SK-N-MC (cell line): ENCODE measurements around the gene PHLDA1.
A peak's percentile ranks its signal among the peaks of the same experiment; 100 is the strongest.

Source experiments
- DNase-seq: peaks from one replicate; pipeline ENCODE4 v3.0.0-alpha.2; 2011; ENCODE audit warnings: low read depth, low spot score
- H3K27ac ChIP-seq: fragments of 200-600 bp; sonication (generic); 2 replicates; pipeline ENCODE4 v1.5.1; 2016; ENCODE audit warnings: mixed run types
- H3K36me3 ChIP-seq: fragments of 200-600 bp; sonication (generic); 2 replicates; pipeline ENCODE4 v1.6.1; 2017; ENCODE audit warnings: antibody characterized with exemption, low read length, mixed read lengths; ENCODE audit not compliant: insufficient read depth
- H3K4me3 ChIP-seq: fragments of 200-600 bp; sonication (generic); 2 replicates; pipeline ENCODE4 v1.5.1; 2016
- H3K9ac ChIP-seq: fragments of 200-600 bp; sonication (generic); 2 replicates; pipeline ENCODE4 v1.8.0; 2017; ENCODE audit warnings: mixed run types, mixed read lengths; ENCODE audit not compliant: insufficient read length
- H3K9me3 ChIP-seq: fragments of 200-600 bp; sonication (generic); 2 replicates; pipeline ENCODE4 v1.6.1; 2017; ENCODE audit warnings: low read depth, mild to moderate bottlenecking, antibody characterized with exemption, low read length, moderate library complexity, mixed read lengths
- EZH2 ChIP-seq: fragments of 200-600 bp; sonication (generic); IDR thresholded peaks from one replicate; pipeline ENCODE4 v1.6.1; 2017; ENCODE audit warnings: antibody characterized with exemption
- FOXP2 ChIP-seq: optimal IDR thresholded peaks from 2 replicates; pipeline ENCODE3; 2011; ENCODE audit warnings: mild to moderate bottlenecking, moderate library complexity; ENCODE audit not compliant: insufficient read depth; ENCODE audit errors: extremely low read length, control extremely low read depth
- POLR2AphosphoS5 ChIP-seq: IDR thresholded peaks from 2 replicates; pipeline ENCODE4 v1.6.1; 2012; ENCODE audit warnings: mild to moderate bottlenecking, low read depth, low read length, borderline replicate concordance

Gene PHLDA1

DNA sequence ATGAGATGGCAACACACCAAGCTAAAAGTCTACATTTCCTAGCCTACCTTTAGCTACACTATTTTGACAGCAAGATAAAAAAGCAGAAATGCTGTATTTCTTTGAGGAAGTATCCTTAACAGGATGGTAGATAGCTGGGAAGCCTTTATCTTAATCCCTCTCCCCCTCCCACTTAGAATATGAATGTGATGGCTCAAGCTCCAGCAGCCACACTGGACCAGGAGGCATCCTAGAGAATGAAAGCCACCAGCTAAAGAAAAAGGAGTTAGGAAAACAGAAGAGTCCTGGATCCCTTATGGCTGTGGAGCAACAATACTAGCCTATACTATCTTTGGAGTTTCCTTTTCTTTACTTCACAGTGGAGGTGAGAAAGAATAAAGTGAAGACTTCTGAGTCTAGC is 37.8 kb upstream of the PHLDA1 start:
- H3K9ac ChIP-seq, result no peak overlapping the region
- H3K4me3 ChIP-seq, result no peak overlapping the region
- H3K36me3 ChIP-seq, result peaks cover 100% of the 10 kb centered on the region
- DNase-seq, result no peak
- no peak overlapping the region for H3K27ac ChIP-seq
- TF ChIP-seq FOXP2 (no peak), EZH2 (no peak), POLR2AphosphoS5 (no peak)
- H3K9me3 ChIP-seq, result peaks cover 51% of the 10 kb centered on the region

DNA sequence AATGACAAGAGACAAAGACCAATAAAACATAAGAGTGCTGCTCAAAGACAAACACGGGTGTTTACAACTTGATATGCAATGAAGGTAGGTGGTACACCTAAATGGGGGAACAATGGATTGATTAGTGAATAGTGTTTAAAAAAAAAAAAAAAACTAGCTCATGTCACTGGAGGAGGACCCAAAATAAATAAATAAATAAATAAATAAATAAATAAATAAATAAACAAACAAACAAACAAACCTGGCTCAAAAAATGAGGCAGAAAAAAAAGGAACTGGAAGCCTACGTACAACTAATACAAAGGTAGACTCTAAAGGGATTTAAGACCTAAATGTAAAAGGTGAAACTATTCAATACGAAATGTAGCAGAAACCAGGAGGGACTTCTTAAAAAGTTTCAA is 34.3 kb upstream of the PHLDA1 start:
- H3K4me3 ChIP-seq, result no peak overlapping the region
- no peak overlapping the region for H3K27ac ChIP-seq
- peaks cover 100% of the 10 kb centered on the region for H3K36me3 ChIP-seq
- TF ChIP-seq FOXP2, result no peak
- peaks cover 30% of the 10 kb centered on the region for H3K9me3 ChIP-seq
- DNase-seq, result no peak
- no peak overlapping the region for H3K9ac ChIP-seq

DNA sequence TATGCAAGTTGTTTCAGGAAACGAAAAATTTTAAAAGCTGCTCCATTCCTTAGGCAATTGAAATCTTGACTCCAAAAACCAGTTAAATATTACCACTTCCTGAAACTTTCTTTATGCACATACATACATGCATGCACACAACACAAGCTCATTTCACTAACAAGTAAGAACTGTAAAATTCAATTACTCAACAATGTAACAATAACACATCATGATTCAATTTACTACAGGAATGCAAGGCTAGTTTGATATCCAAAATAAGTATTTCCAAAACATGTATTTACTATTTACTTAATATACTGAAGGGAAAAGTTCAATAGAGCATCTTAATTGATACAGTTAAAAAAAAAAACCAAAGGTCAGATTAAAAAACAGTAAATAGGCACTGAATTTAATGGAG is 33.3 kb upstream of the PHLDA1 start:
- DNase-seq, result peak; percentile 39
- H3K9ac ChIP-seq, result no peak overlapping the region
- H3K27ac ChIP-seq, result peak overlapping the region; percentile 65; the same call in 1 of the 2 replicates
- TF ChIP-seq FOXP2 (no peak), EZH2 (no peak), POLR2AphosphoS5 (no peak)
- H3K36me3 ChIP-seq, result peaks cover 100% of the 10 kb centered on the region
- H3K4me3 ChIP-seq, result no peak overlapping the region
- peaks cover 30% of the 10 kb centered on the region for H3K9me3 ChIP-seq

DNA sequence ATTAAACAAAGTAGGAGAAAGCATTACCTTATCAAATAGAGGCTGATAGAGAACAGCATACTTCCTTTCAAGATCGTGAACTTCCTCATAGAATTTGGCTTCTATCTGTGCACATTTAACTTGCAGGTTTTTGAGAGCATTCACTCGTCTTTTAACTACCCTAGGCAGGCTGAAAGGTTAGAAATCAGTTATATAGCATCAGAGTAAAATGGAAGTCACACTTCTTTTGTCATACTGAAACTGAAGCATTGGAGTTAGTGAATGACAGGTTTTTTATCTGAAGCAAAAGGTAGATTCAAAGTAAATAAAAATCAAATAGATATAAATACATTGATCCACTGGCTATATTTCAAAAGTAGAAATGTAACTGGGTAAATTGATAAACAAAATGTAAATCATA is 28.5 kb upstream of the PHLDA1 start:
- TF ChIP-seq FOXP2 (no peak), EZH2 (no peak), POLR2AphosphoS5 (no peak)
- H3K9me3 ChIP-seq, result peaks cover 5% of the 10 kb centered on the region; the same call in 1 of the 2 replicates
- no peak overlapping the region for H3K9ac ChIP-seq
- peaks cover 98% of the 10 kb centered on the region for H3K36me3 ChIP-seq
- DNase-seq, result no peak
- H3K27ac ChIP-seq, result no peak overlapping the region
- H3K4me3 ChIP-seq, result no peak overlapping the region

DNA sequence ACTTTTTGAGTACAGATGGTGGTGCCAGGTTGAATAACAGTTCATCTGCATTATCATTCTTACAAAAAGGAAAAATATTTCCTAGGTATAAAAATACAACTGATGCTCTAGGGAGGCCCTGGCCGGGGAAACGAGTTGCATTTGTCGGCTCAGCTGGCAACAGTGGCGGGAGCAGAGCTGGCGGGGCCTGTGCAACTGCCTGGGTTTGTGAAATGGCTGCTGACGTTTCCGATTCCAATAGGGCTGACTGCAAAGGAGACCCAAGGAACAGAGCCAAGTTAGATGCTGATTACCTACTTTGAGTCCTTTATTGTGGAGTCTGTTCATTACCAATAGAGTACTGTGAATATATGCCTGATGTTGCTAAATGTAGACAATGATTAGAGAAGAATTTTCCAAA is 25.8 kb upstream of the PHLDA1 start:
- H3K27ac ChIP-seq, result no peak overlapping the region
- H3K36me3 ChIP-seq, result peaks cover 97% of the 10 kb centered on the region
- no peak overlapping the region for H3K4me3 ChIP-seq
- H3K9ac ChIP-seq, result no peak overlapping the region
- no peak for DNase-seq
- H3K9me3 ChIP-seq, result no peaks in the 10 kb centered on the region
- no peak for TF ChIP-seq FOXP2
- TF ChIP-seq POLR2AphosphoS5, result no peak
- no peak for TF ChIP-seq EZH2

DNA sequence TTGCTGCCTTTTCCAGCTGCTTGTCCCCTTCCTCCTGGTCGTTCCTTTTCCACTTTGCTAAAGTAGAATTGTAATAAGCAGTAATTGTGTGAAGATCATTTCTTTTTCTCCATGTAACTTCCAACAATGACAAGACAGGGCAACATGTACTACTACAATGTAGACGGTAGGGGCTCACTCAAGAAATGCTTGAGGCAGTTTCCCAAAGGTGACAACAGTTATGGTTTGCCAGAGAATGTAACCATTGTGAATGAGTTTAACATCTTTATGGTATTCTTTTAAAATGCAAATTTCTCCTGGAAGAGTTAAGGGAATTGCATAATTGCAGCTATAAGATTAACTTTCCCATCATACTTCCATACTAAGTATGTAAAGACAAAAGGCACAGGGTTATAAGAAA is 23.8 kb upstream of the PHLDA1 start:
- Histone ChIP-seq H3K36me3 (peaks cover 96% of the 10 kb centered on the region), H3K4me3 (no peak overlapping the region), H3K27ac (no peak overlapping the region), H3K9me3 (no peaks in the 10 kb centered on the region), H3K9ac (no peak overlapping the region)
- TF ChIP-seq EZH2 (no peak), POLR2AphosphoS5 (no peak), FOXP2 (no peak)
- no peak for DNase-seq

DNA sequence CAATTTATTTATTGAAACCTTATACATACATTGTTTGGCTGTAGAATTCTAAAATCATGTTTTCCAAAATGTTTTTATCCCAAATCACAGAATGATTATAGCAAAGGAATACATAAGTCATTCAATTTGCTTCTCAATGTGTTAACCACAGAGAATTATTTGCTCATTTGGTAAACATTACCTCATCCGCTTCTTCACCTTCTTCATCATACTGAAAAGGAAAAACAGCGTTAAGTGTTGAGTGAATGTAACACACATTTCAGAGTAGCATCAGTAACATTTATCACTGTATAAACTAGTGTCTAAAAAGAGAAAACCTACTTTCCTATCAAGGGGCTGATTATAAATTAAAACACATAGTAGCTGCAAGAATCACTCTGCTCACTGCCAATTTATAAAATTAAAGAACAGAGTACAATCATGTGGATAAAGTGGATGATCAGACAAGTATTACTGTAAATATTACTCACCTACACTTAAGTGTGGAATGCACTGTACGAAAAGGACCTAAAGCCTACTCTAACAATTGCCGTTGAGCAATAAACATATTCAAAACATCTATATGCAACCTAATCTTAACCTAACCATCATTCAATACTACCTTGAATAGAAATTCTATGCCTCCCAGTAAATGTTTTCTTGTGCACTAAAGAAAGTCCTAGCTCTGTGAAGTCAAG is 18.1 kb upstream of the PHLDA1 start:
- H3K36me3 ChIP-seq, result peaks cover 95% of the 10 kb centered on the region
- no peaks in the 10 kb centered on the region for H3K9me3 ChIP-seq
- H3K4me3 ChIP-seq, result no peak overlapping the region
- no peak for TF ChIP-seq EZH2
- TF ChIP-seq FOXP2, result no peak
- no peak for DNase-seq
- H3K9ac ChIP-seq, result no peak overlapping the region
- no peak overlapping the region for H3K27ac ChIP-seq

DNA sequence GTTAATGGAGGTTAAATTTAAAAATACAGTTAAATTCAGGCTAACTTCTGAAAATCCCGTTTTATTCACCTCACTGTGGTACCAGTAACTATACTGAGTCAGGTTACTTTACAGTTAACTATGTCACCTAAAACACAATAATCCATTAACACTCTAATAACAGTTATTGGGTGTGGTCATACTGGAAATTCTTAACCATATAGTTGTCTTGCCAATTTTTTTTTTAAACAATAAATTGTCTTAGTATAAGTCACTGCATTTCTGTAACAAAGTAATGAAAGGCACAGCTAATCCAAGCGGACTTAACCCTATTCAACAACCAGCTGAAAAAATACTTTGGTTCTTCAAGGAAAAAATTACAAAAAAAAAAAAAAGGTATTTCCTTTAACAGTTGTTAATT is 16.2 kb upstream of the PHLDA1 start:
- TF ChIP-seq POLR2AphosphoS5, result no peak
- no peak for TF ChIP-seq FOXP2
- TF ChIP-seq EZH2, result no peak
- Histone ChIP-seq H3K4me3 (no peak overlapping the region), H3K36me3 (peaks cover 92% of the 10 kb centered on the region), H3K9ac (no peak overlapping the region), H3K9me3 (no peaks in the 10 kb centered on the region), H3K27ac (no peak overlapping the region)
- no peak for DNase-seq

DNA sequence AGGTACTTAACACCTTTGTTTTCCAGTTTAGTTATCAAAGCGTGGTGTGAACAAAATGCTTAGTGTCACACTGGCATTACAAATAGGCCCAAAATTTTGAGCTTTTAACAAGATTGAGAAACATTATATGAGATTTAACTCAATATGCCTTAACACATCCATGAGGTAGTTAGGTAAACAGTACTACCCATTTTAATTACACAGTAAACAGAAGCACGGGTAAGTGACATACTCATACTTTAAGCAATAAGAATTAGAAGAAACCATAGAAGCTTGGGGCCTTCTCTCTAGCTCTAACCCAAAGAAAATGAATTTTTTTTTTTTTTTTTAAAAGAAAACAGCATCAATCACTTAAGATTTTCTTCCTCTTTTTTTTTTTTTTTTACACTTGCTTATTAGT is 15.5 kb upstream of the PHLDA1 start:
- Histone ChIP-seq H3K36me3 (peaks cover 85% of the 10 kb centered on the region), H3K4me3 (no peak overlapping the region), H3K9ac (no peak overlapping the region), H3K27ac (no peak overlapping the region), H3K9me3 (no peaks in the 10 kb centered on the region)
- no peak for DNase-seq
- no peak for TF ChIP-seq FOXP2
- TF ChIP-seq POLR2AphosphoS5, result no peak
- no peak for TF ChIP-seq EZH2
